Natural killer cell (primary cell): ENCODE results near the gene CCL7. TPM values are rescaled to one million over a fixed set of nuclear protein-coding genes. Genes with fewer than 3 reads are reported as not detected.

Experiments
- ATAC-seq, 3 donors: fragments of 150-1000 bp in 2 of 3; fragments of 200-7000 bp in 1 of 3; cut with Tn5 transposase; 1 replicate in 1 of 3; 2 replicates in 2 of 3; pipeline ENCODE4 v1.10.0; 2021; ENCODE audit warnings: mild to moderate bottlenecking in 2 of 3, moderate library complexity in 2 of 3
- DNase-seq, 2 donors: peaks; one replicate each; pipeline versions ENCODE4 v3.0.0 to v3.0.0-alpha.2; 2013 to 2021; ENCODE audit warnings: mixed read lengths in 1 of 2
- H3K27ac ChIP-seq: one replicate; pipeline ENCODE4 v1.5.1; 2013; ENCODE audit warnings: mild to moderate bottlenecking, low read length
- H3K27me3 ChIP-seq: one replicate; pipeline ENCODE4 v1.6.1; 2013; ENCODE audit warnings: low read length; ENCODE audit not compliant: control insufficient read depth, insufficient read depth
- H3K36me3 ChIP-seq: one replicate; pipeline ENCODE4 v1.6.1; 2013; ENCODE audit warnings: low read length; ENCODE audit not compliant: control insufficient read depth, insufficient read depth
- H3K4me1 ChIP-seq: one replicate; pipeline ENCODE4 v1.6.1; 2013; ENCODE audit warnings: low read length; ENCODE audit not compliant: control insufficient read depth, insufficient read depth
- H3K4me3 ChIP-seq: one replicate; pipeline ENCODE4 v1.5.1; 2013; ENCODE audit warnings: low read length
- H3K9me3 ChIP-seq: one replicate; pipeline ENCODE4 v1.6.1; 2013; ENCODE audit warnings: low read length; ENCODE audit not compliant: control insufficient read depth, insufficient read depth
- H3K27ac Mint-ChIP-seq, 2 donors: one replicate each; pipeline ENCODE4 v1.8.0; 2022; ENCODE audit warnings: mild to moderate bottlenecking in 2 of 2, mixed read lengths in 2 of 2, moderate library complexity in 1 of 2
- H3K27me3 Mint-ChIP-seq, 2 donors: one replicate each; pipeline ENCODE4 v1.8.0; 2022; ENCODE audit warnings: low read depth in 2 of 2, mixed read lengths in 2 of 2
- H3K36me3 Mint-ChIP-seq: one replicate; pipeline ENCODE4 v1.8.0; 2022; ENCODE audit warnings: mixed read lengths
- H3K4me1 Mint-ChIP-seq, 2 donors: one replicate each; pipeline ENCODE4 v1.8.0; 2022; ENCODE audit warnings: mixed read lengths in 2 of 2
- H3K4me3 Mint-ChIP-seq: one replicate; pipeline ENCODE4 v1.8.0; 2022; ENCODE audit warnings: mild to moderate bottlenecking, moderate library complexity, mixed read lengths
- H3K9me3 Mint-ChIP-seq, 2 donors: one replicate each; pipeline ENCODE4 v1.8.0; 2022; ENCODE audit warnings: mixed read lengths in 2 of 2
- WGBS: methylation state at CpG from one replicate; pipeline ENCODE4 v1.1.7; 2013; ENCODE audit warnings: missing lambda C conversion rate; ENCODE audit not compliant: insufficient coverage; 5-methylcytosine and 5-hydroxymethylcytosine counted together
- intact Hi-C: fragments of 100-400 bp; cut with micrococcal nuclease; formaldehyde crosslinking; loops from one replicate; pipeline ENCODE4 v1.14.2; 2022
- total RNA-seq, 4 donors: library from RNA; stranded (reverse); fragments of 120-200 nt in 1 of 4; gene quantifications; one replicate each; pipeline versions ENCODE4 v1.2.3 to v1.2.4, GENCODE V29; 2013 to 2022
- TF ChIP-seq, protein P1 (sequence below): fragments of 200-600 bp; IDR thresholded peaks from one replicate; pipeline ENCODE4 v1.8.0; 2022; ENCODE audit warnings: antibody characterized with exemption

The CCL7 gene
- total RNA-seq, 3 donors from 2014 or later (not counting 1 experiment from before 2014, with no cell fraction given) = not detected

DNA sequence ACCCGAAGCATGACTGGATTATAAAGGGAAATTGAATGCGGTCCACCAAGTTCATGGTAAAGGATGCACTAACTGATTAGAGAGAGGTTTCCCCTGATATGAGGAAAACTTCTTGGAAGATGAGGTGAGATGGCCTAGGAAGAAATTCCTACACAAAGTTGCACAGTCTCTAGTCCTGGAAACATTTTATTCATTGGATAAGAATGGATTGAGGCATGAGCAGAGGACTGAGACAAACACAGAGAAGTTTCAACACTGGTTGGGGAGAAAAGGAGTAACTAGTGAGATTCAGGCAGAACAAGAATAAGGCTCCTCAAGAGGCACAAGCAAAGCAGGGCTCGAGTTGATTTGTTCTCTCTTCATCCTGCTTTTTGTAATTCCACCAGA lies 16.9 kb upstream of the CCL7 start:
- H3K27ac Mint-ChIP-seq = no peak overlapping the region
- H3K4me1 ChIP-seq = peaks cover 11% of the 10 kb centered on the region
- no peak overlapping the region for H3K4me3 ChIP-seq
- H3K9me3 Mint-ChIP-seq = no peaks in the 10 kb centered on the region
- H3K27ac ChIP-seq = no peak overlapping the region
- H3K4me1 Mint-ChIP-seq = peaks cover 6 to 7% of the 10 kb centered on the region in 2 donors
- intact Hi-C loops = no loop called here
- DNase-seq = no peak
- peaks cover 35 to 51% of the 10 kb centered on the region in 2 donors for H3K27me3 Mint-ChIP-seq
- ATAC-seq = no peak
- TF ChIP-seq, protein P1, sequence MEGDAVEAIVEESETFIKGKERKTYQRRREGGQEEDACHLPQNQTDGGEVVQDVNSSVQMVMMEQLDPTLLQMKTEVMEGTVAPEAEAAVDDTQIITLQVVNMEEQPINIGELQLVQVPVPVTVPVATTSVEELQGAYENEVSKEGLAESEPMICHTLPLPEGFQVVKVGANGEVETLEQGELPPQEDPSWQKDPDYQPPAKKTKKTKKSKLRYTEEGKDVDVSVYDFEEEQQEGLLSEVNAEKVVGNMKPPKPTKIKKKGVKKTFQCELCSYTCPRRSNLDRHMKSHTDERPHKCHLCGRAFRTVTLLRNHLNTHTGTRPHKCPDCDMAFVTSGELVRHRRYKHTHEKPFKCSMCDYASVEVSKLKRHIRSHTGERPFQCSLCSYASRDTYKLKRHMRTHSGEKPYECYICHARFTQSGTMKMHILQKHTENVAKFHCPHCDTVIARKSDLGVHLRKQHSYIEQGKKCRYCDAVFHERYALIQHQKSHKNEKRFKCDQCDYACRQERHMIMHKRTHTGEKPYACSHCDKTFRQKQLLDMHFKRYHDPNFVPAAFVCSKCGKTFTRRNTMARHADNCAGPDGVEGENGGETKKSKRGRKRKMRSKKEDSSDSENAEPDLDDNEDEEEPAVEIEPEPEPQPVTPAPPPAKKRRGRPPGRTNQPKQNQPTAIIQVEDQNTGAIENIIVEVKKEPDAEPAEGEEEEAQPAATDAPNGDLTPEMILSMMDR = no peak
- H3K4me3 Mint-ChIP-seq = no peak overlapping the region
- no peaks in the 10 kb centered on the region for H3K36me3 ChIP-seq
- H3K9me3 ChIP-seq = no peaks in the 10 kb centered on the region
- H3K36me3 Mint-ChIP-seq = no peaks in the 10 kb centered on the region
- H3K27me3 ChIP-seq = no peaks in the 10 kb centered on the region
- 74% methylated on average over 3 of the region's 3 CpGs for WGBS

DNA sequence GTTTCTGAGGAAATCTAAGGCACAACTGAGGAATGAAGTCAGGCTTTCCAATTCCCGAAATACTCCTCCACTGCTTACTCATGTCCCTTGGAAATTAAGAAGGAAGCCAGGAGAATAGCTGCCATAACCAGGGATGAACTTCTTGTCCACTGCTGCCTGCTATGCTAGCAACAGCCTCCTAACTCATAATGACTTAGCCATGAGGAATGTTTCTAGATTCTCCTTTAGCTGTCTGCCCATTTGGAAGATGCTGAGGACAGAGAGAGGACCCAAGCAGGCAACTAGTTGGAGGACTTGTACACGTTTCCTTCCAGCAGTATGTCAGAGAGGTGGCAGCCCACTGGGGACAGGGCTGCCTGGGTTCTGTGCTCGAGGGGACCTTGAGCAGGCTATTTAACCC lies 15.9 kb upstream of the CCL7 start:
- Histone ChIP-seq H3K36me3 (no peaks in the 10 kb centered on the region), H3K27ac (no peak overlapping the region), H3K27me3 (no peaks in the 10 kb centered on the region), H3K4me1 (peaks cover 10% of the 10 kb centered on the region), H3K4me3 (no peak overlapping the region), H3K9me3 (no peaks in the 10 kb centered on the region)
- peaks cover 6 to 7% of the 10 kb centered on the region in 2 donors for H3K4me1 Mint-ChIP-seq
- H3K27ac Mint-ChIP-seq = no peak overlapping the region
- TF ChIP-seq, protein P1 = no peak
- H3K36me3 Mint-ChIP-seq = no peaks in the 10 kb centered on the region
- DNase-seq (no peak), ATAC-seq (no peak)
- no peaks in the 10 kb centered on the region for H3K9me3 Mint-ChIP-seq
- intact Hi-C loops = no loop called here
- H3K27me3 Mint-ChIP-seq = peaks cover 31 to 51% of the 10 kb centered on the region in 2 donors
- WGBS = 77% methylated on average over 3 of the region's 3 CpGs
- no peak overlapping the region for H3K4me3 Mint-ChIP-seq

DNA sequence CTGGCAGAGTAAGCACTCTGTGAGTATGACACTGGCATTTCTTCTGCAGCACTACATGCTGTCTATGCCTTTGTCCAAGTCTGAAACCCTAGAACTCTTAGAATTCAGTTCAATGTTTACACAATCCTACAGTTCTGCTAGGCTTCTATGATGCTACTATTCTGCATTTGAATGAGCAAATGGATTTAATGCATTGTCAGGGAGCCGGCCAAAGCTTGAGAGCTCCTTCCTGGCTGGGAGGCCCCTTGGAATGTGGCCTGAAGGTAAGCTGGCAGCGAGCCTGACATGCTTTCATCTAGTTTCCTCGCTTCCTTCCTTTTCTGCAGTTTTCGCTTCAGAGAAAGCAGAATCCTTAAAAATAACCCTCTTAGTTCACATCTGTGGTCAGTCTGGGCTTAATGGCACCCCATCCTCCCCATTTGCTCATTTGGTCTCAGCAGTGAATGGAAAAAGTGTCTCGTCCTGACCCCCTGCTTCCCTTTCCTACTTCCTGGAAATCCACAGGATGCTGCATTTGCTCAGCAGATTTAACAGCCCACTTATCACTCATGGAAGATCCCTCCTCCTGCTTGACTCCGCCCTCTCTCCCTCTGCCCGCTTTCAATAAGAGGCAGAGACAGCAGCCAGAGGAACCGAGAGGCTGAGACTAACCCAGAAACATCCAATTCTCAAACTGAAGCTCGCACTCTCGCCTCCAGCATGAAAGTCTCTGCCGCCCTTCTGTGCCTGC lies 15.2 kb upstream of the CCL7 start, which contains the start of gene CCL2:
Gene CCL2 (plus strand): TSS at position 635 of the 730 bp plus-strand sequence. CDS start 65 bp downstream, at position 700.
- Mint-ChIP-seq H3K27me3 (peaks cover 33 to 51% of the 10 kb centered on the region in 2 donors), H3K27ac (no peak within 1 kb of the TSS), H3K36me3 (no peaks in the 10 kb centered on the region), H3K4me1 (peaks cover 6 to 7% of the 10 kb centered on the region in 2 donors), H3K9me3 (no peaks in the 10 kb centered on the region), H3K4me3 (no peak within 1 kb of the TSS)
- 13% methylated on average over 11 of the region's 11 CpGs for WGBS
- DNase-seq = no peak
- Histone ChIP-seq H3K27me3 (no peaks in the 10 kb centered on the region), H3K9me3 (no peaks in the 10 kb centered on the region), H3K4me1 (peaks cover 8% of the 10 kb centered on the region), H3K4me3 (no peak within 1 kb of the TSS), H3K36me3 (no peaks in the 10 kb centered on the region), H3K27ac (no peak within 1 kb of the TSS)
- intact Hi-C loops = no loop called here
- TF ChIP-seq, protein P1 = no peak
- no peak for ATAC-seq

DNA sequence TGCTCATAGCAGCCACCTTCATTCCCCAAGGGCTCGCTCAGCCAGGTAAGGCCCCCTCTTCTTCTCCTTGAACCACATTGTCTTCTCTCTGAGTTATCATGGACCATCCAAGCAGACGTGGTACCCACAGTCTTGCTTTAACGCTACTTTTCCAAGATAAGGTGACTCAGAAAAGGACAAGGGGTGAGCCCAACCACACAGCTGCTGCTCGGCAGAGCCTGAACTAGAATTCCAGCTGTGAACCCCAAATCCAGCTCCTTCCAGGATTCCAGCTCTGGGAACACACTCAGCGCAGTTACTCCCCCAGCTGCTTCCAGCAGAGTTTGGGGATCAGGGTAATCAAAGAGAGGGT lies 14.7 kb upstream of the CCL7 start:
- H3K4me3 ChIP-seq = no peak overlapping the region
- H3K4me3 Mint-ChIP-seq = no peak overlapping the region
- peaks cover 33 to 51% of the 10 kb centered on the region in 2 donors for H3K27me3 Mint-ChIP-seq
- H3K4me1 ChIP-seq = peaks cover 8% of the 10 kb centered on the region
- no peaks in the 10 kb centered on the region for H3K36me3 Mint-ChIP-seq
- H3K27ac Mint-ChIP-seq = no peak overlapping the region
- H3K27ac ChIP-seq = no peak overlapping the region
- H3K9me3 Mint-ChIP-seq = no peaks in the 10 kb centered on the region
- intact Hi-C loops = no loop called here
- H3K4me1 Mint-ChIP-seq = peaks cover 6 to 7% of the 10 kb centered on the region in 2 donors
- DNase-seq (no peak), ATAC-seq (no peak)
- WGBS = 48% methylated on average over 5 of the region's 5 CpGs
- H3K27me3 ChIP-seq = no peaks in the 10 kb centered on the region
- no peaks in the 10 kb centered on the region for H3K36me3 ChIP-seq
- H3K9me3 ChIP-seq = no peaks in the 10 kb centered on the region
- TF ChIP-seq, protein P1 = no peak
